HEK293 (cell line): ENCODE measurements around the gene SPATA31C2.
A peak's percentile ranks its signal among the peaks of the same experiment; 100 is the strongest.

Experiments used
- CTCF ChIA-PET: fragments of 350-600 bp; formaldehyde crosslinking; extraction: SDS; loops from one replicate; lab custom pipeline; 2021; ENCODE audit warnings: antibody characterized with exemption; lab: Yijun Ruan, JAX
- POLR2A ChIA-PET: fragments of 300-600 bp; formaldehyde crosslinking; extraction: SDS; loops from one replicate; lab custom pipeline; 2020; ENCODE audit warnings: antibody characterized with exemption, inconsistent platforms; lab: Yijun Ruan, JAX
- H3K27ac ChIP-seq: fragments of 200-500 bp; sonication (Bioruptor generic); 2 replicates; pipeline ENCODE4 v1.5.1; 2014; ENCODE audit warnings: low read depth, low read length, control low read depth, inconsistent platforms; ENCODE audit errors: extremely low read depth
- H3K36me3 ChIP-seq, 2 experiments: fragments of 200-500 bp in 1 of 2; sonication (Bioruptor generic) in 1 of 2; 1 replicate in 1 of 2; 2 replicates in 1 of 2; pipeline ENCODE4 v1.5.1; 2014 to 2017; ENCODE audit warnings: inconsistent platforms in 2 of 2, low read length in 2 of 2; ENCODE audit not compliant: control insufficient read depth in 2 of 2, insufficient read depth in 1 of 2
- H3K4me1 ChIP-seq: fragments of 200-500 bp; sonication (Bioruptor generic); 2 replicates; pipeline ENCODE4 v1.5.1; 2014; ENCODE audit warnings: mild to moderate bottlenecking, low read length, inconsistent platforms; ENCODE audit not compliant: control insufficient read depth, insufficient read depth
- H3K4me3 ChIP-seq: 2 replicates; pipeline ENCODE4 v1.5.1; 2011; ENCODE audit warnings: low read depth, mild to moderate bottlenecking, control low read depth, low read length, moderate library complexity
- H3K9me3 ChIP-seq: fragments of 200-500 bp; sonication (Bioruptor generic); 2 replicates; pipeline ENCODE4 v1.5.1; 2014; ENCODE audit warnings: low read depth, low read length, inconsistent platforms; ENCODE audit not compliant: control insufficient read depth, insufficient read depth
- EGR2 ChIP-seq: fragments of 450-650 bp; formaldehyde crosslinking; IDR thresholded peaks from 2 replicates; pipeline ENCODE4 v1.5.1; 2016; ENCODE audit warnings: low read depth, missing biosample characterization, missing genetic modification characterization
- GFI1B ChIP-seq: fragments of 450-650 bp; formaldehyde crosslinking; IDR thresholded peaks from 2 replicates; pipeline ENCODE4 v1.5.1; 2016; ENCODE audit warnings: missing biosample characterization, missing genetic modification characterization
- KLF1 ChIP-seq: fragments of 450-650 bp; formaldehyde crosslinking; IDR thresholded peaks from 2 replicates; pipeline ENCODE4 v1.5.1; 2016; ENCODE audit warnings: missing biosample characterization, missing genetic modification characterization
- KLF8 ChIP-seq: fragments of 450-650 bp; formaldehyde crosslinking; IDR thresholded peaks from 2 replicates; pipeline ENCODE4 v1.5.1; 2016; ENCODE audit warnings: missing biosample characterization, missing genetic modification characterization
- KLF9 ChIP-seq: fragments of 450-650 bp; formaldehyde crosslinking; IDR thresholded peaks from 2 replicates; pipeline ENCODE4 v1.5.1; 2016; ENCODE audit warnings: missing biosample characterization, missing genetic modification characterization, low read depth
- REPIN1 ChIP-seq: fragments of 450-650 bp; formaldehyde crosslinking; IDR thresholded peaks from 2 replicates; pipeline ENCODE4 v1.5.1; 2017; ENCODE audit warnings: missing biosample characterization, missing genetic modification characterization, low read depth
- SP3 ChIP-seq: fragments of 450-650 bp; formaldehyde crosslinking; IDR thresholded peaks from 2 replicates; pipeline ENCODE4 v1.5.1; 2016; ENCODE audit warnings: missing biosample characterization, missing genetic modification characterization
- YY2 ChIP-seq: fragments of 450-650 bp; formaldehyde crosslinking; IDR thresholded peaks from 2 replicates; pipeline ENCODE4 v1.5.1; 2016; ENCODE audit warnings: missing biosample characterization, missing genetic modification characterization
- ZBTB17 ChIP-seq: fragments of 450-650 bp; formaldehyde crosslinking; IDR thresholded peaks from 2 replicates; pipeline ENCODE4 v1.5.1; 2016; ENCODE audit warnings: missing biosample characterization, missing genetic modification characterization
- ZNF221 ChIP-seq: fragments of 450-650 bp; formaldehyde crosslinking; IDR thresholded peaks from 2 replicates; pipeline ENCODE4 v1.5.1; 2017; ENCODE audit warnings: missing biosample characterization, missing genetic modification characterization, borderline replicate concordance
- ZNF391 ChIP-seq: fragments of 450-650 bp; formaldehyde crosslinking; IDR thresholded peaks from 2 replicates; pipeline ENCODE4 v1.5.1; 2016; ENCODE audit warnings: low read depth, missing biosample characterization, missing genetic modification characterization, borderline replicate concordance
- ZNF549 ChIP-seq: fragments of 450-650 bp; IDR thresholded peaks from 2 replicates; pipeline ENCODE4 v1.5.1; 2018; ENCODE audit warnings: missing biosample characterization, missing genetic modification characterization, mild to moderate bottlenecking, inconsistent platforms, moderate library complexity
- ZNF561 ChIP-seq: fragments of 450-650 bp; IDR thresholded peaks from 2 replicates; pipeline ENCODE4 v1.5.1; 2018; ENCODE audit warnings: missing biosample characterization, missing genetic modification characterization, borderline replicate concordance
- ZNF585B ChIP-seq: fragments of 450-650 bp; formaldehyde crosslinking; IDR thresholded peaks from 2 replicates; pipeline ENCODE4 v1.5.1; 2016; ENCODE audit warnings: missing biosample characterization, missing genetic modification characterization
- ZNF677 ChIP-seq: fragments of 450-650 bp; IDR thresholded peaks from 2 replicates; pipeline ENCODE4 v1.5.0; 2018; ENCODE audit warnings: missing biosample characterization, mild to moderate bottlenecking, missing genetic modification characterization, moderate library complexity
- ZNF768 ChIP-seq: fragments of 450-650 bp; formaldehyde crosslinking; IDR thresholded peaks from 2 replicates; pipeline ENCODE4 v1.5.1; 2018; ENCODE audit warnings: missing biosample characterization, mild to moderate bottlenecking, missing genetic modification characterization
- ZNF785 ChIP-seq: fragments of 450-650 bp; formaldehyde crosslinking; IDR thresholded peaks from 2 replicates; pipeline ENCODE4 v1.5.1; 2016; ENCODE audit warnings: missing biosample characterization, missing genetic modification characterization
- TF ChIP-seq, protein P1 (sequence below): fragments of 450-650 bp; formaldehyde crosslinking; conservative IDR thresholded peaks from 2 replicates; pipeline ENCODE4 v1.5.1; 2016; ENCODE audit warnings: low read depth, missing biosample characterization, missing genetic modification characterization
- TF ChIP-seq, protein P2 (sequence below): fragments of 450-650 bp; formaldehyde crosslinking; IDR thresholded peaks from 2 replicates; pipeline ENCODE4 v1.5.1; 2016; ENCODE audit warnings: missing biosample characterization, missing genetic modification characterization
- TF ChIP-seq, protein P3 (sequence below): fragments of 450-650 bp; formaldehyde crosslinking; IDR thresholded peaks from 2 replicates; pipeline ENCODE4 v1.5.1; 2016; ENCODE audit warnings: missing biosample characterization, missing genetic modification characterization
- TF ChIP-seq, protein P4 (sequence below): fragments of 450-650 bp; formaldehyde crosslinking; IDR thresholded peaks from 2 replicates; pipeline ENCODE4 v1.5.1; 2016; ENCODE audit warnings: missing biosample characterization, missing genetic modification characterization

Gene SPATA31C2

DNA sequence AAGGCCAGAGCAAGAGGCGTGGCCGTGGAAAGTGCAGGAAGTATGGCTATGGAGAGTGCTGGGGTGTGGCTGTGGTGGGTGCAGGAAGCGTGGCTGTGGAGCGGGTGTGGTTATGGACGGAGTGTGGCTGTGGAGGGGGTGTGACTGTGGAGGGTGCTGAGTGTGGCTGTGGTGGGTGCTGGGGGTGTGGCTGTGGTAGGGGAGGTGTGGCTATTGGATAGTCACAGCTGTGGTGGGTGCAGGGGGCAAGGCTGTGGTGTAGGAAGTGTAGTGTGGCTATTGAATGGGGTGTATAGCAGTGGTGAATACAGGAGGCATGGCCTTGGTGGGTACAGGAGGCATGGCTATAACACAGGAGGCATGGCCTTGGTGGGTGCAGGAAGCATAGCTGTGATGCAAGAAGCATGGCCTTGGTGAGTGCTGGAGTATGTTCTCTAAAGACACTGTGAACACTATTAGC, 40.8 kb upstream of the SPATA31C2 start:
- TF ChIP-seq ZNF677 (tag by site-specific recombination) (no peak), KLF1 (tag by site-specific recombination) (peak; percentile 53; the same call in 1 of the 2 replicates), KLF9 (tag by site-specific recombination) (peak; percentile 23; the same call in 1 of the 2 replicates)
- TF ChIP-seq, all 188 proteins: peak for 2
- Histone ChIP-seq H3K36me3 (no peaks in the 10 kb centered on the region), H3K27ac (no peak overlapping the region), H3K4me1 (no peaks in the 10 kb centered on the region), H3K9me3 (no peaks in the 10 kb centered on the region), H3K4me3 (no peak overlapping the region)
- CTCF ChIA-PET, result interaction anchor here (0.6 to 0.8 kb wide), 4 partner anchors 10 to 1865 kb away, joined by 3 read pairs; no protein-coding TSS in a partner anchor
- POLR2A ChIA-PET, result no interaction called here

DNA sequence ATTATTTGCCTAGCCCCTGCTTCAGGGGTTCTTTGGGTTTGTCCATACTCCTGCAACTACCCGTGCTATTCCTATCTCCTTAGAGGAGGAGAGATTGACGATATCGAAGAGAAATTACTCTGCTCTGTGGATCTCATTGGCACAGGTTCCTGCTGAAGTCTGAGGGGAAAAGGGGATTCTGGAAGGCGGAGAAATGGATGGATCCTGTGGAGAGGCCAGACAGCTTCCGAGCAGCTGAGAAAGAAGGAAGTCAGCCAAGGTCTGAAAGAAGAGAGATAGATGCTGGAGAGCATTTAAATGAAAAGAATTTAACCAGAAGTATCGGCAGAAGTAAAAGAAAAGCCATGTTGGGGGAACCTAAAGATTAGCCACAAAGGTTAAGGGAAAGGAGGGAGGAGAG, 40.4 kb upstream of the SPATA31C2 start:
- Histone ChIP-seq H3K9me3 (no peaks in the 10 kb centered on the region), H3K27ac (no peak overlapping the region), H3K36me3 (no peaks in the 10 kb centered on the region), H3K4me3 (no peak overlapping the region)
- CTCF ChIA-PET, result interaction anchor here (0.6 to 0.7 kb wide), 2 partner anchors 385 to 499 kb away, joined by 3 read pairs; no protein-coding TSS in a partner anchor
- POLR2A ChIA-PET, result no interaction called here
- TF ChIP-seq ZNF391 (tag by site-specific recombination) (no peak), ZNF549 (tag by site-specific recombination) (no peak), ZNF561 (tag by site-specific recombination) (no peak), ZNF785 (tag by site-specific recombination) (no peak), ZNF585B (no peak), YY2 (tag by site-specific recombination) (no peak), GFI1B (tag by site-specific recombination) (no peak), KLF9 (tag by site-specific recombination) (no peak), EGR2 (no peak), KLF8 (tag by site-specific recombination) (no peak), REPIN1 (tag by site-specific recombination) (no peak), ZNF768 (no peak), ZBTB17 (tag by site-specific recombination) (no peak), ZNF221 (tag by site-specific recombination) (no peak), SP3 (tag by site-specific recombination) (no peak)
- TF ChIP-seq, protein P1, sequence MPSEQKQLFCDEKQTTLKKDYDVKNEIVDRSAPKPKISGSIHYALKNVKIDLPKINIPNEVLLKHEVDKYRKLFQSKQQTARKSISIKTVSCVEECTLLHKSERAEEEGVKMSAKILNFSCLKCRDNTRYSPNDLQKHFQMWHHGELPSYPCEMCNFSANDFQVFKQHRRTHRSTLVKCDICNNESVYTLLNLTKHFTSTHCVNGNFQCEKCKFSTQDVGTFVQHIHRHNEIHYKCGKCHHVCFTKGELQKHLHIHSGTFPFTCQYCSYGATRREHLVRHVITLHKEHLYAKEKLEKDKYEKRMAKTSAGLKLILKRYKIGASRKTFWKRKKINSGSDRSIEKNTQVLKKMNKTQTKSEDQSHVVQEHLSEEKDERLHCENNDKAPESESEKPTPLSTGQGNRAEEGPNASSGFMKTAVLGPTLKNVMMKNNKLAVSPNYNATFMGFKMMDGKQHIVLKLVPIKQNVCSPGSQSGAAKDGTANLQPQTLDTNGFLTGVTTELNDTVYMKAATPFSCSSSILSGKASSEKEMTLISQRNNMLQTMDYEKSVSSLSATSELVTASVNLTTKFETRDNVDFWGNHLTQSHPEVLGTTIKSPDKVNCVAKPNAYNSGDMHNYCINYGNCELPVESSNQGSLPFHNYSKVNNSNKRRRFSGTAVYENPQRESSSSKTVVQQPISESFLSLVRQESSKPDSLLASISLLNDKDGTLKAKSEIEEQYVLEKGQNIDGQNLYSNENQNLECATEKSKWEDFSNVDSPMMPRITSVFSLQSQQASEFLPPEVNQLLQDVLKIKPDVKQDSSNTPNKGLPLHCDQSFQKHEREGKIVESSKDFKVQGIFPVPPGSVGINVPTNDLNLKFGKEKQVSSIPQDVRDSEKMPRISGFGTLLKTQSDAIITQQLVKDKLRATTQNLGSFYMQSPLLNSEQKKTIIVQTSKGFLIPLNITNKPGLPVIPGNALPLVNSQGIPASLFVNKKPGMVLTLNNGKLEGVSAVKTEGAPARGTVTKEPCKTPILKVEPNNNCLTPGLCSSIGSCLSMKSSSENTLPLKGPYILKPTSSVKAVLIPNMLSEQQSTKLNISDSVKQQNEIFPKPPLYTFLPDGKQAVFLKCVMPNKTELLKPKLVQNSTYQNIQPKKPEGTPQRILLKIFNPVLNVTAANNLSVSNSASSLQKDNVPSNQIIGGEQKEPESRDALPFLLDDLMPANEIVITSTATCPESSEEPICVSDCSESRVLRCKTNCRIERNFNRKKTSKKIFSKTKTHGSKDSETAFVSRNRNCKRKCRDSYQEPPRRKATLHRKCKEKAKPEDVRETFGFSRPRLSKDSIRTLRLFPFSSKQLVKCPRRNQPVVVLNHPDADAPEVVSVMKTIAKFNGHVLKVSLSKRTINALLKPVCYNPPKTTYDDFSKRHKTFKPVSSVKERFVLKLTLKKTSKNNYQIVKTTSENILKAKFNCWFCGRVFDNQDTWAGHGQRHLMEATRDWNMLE (tag by site-specific recombination), result no peak
- TF ChIP-seq, protein P2, sequence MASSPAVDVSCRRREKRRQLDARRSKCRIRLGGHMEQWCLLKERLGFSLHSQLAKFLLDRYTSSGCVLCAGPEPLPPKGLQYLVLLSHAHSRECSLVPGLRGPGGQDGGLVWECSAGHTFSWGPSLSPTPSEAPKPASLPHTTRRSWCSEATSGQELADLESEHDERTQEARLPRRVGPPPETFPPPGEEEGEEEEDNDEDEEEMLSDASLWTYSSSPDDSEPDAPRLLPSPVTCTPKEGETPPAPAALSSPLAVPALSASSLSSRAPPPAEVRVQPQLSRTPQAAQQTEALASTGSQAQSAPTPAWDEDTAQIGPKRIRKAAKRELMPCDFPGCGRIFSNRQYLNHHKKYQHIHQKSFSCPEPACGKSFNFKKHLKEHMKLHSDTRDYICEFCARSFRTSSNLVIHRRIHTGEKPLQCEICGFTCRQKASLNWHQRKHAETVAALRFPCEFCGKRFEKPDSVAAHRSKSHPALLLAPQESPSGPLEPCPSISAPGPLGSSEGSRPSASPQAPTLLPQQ (tag by site-specific recombination), result no peak
- TF ChIP-seq, protein P3, sequence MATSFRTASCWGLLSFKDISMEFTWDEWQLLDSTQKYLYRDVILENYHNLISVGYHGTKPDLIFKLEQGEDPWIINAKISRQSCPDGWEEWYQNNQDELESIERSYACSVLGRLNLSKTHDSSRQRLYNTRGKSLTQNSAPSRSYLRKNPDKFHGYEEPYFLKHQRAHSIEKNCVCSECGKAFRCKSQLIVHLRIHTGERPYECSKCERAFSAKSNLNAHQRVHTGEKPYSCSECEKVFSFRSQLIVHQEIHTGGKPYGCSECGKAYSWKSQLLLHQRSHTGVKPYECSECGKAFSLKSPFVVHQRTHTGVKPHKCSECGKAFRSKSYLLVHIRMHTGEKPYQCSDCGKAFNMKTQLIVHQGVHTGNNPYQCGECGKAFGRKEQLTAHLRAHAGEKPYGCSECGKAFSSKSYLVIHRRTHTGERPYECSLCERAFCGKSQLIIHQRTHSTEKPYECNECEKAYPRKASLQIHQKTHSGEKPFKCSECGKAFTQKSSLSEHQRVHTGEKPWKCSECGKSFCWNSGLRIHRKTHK (tag by site-specific recombination), result no peak
- TF ChIP-seq, protein P4, sequence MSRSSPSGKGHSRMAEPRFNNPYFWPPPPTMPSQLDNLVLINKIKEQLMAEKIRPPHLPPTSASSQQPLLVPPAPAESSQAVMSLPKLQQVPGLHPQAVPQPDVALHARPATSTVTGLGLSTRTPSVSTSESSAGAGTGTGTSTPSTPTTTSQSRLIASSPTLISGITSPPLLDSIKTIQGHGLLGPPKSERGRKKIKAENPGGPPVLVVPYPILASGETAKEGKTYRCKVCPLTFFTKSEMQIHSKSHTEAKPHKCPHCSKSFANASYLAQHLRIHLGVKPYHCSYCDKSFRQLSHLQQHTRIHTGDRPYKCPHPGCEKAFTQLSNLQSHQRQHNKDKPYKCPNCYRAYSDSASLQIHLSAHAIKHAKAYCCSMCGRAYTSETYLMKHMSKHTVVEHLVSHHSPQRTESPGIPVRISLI, result no peak
- TF ChIP-seq, all 188 proteins: peak for 0
- H3K4me1 ChIP-seq, result no peaks in the 10 kb centered on the region
